ENCODE results near the gene TMA7B. TPM values are rescaled to one million over a fixed set of nuclear protein-coding genes. Genes with fewer than 3 reads are reported as not detected.

The TMA7B gene
- total and polyA plus RNA-seq, 2 of the 4 experiments (the other 2 are of a cell fraction), result not detected

DNA sequence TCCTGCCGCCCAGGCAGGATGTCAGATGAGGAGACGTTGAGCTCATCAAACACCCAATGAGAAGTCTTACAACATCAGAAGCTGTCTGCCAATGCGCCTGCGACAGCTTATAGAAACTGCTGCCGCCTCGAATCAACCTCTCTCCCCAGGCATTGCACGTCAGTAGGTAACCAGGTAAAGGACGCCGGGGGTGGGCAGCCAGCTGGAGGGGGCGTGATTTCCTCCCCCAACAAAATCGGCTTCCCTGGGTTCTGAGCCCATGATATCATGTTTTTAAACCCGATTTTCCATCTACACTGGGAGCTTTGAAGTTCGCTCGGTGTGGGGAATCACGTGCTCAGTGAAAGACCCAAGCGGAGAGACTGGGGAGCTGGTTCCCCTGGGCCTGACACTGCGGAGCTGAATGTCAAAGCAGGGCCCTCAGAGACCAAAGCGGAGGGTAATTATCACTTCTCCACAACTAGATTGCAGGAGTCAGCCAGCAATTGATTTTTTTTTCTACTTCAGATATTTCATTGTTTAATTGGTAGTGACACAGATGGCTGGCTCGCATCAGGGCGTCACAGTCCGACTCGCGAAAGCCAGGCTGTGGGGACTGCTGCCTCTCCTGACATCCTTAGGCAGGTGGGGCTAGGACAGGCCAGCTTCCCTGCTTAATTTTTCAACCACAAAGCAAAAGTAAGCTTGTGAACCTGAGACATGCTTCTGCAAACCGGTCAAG, 49.9 kb downstream of the TMA7B start:
- H3K9me3 ChIP-seq (ENCODE audit: control insufficient read depth, insufficient read depth, low read length), result no peaks in the 10 kb centered on the region
- no peaks in the 10 kb centered on the region for H4K20me1 ChIP-seq (ENCODE audit: insufficient read depth, low read length)
- H4K5ac ChIP-seq (ENCODE audit: low read depth, low read length), result no peak overlapping the region
- no peak overlapping the region for H2AK9ac ChIP-seq (replicated peaks; ENCODE audit: low read depth, low read length, poor library complexity)
- H3K56ac ChIP-seq (ENCODE audit: extremely low read depth, insufficient read depth, low read length), result no peak overlapping the region
- H2AFZ ChIP-seq (replicated peaks; ENCODE audit: low read length, poor library complexity), result no peak overlapping the region
- no peak overlapping the region for H2BK20ac ChIP-seq (ENCODE audit: low read depth, low read length)
- dilution Hi-C loops (cut with HindIII; ENCODE audit: low sequenced_read_pairs, unreplicated experiment) (no loop called here), intact Hi-C loops (cut with micrococcal nuclease) (no loop called here), in situ Hi-C loops (cut with MboI; ENCODE audit: low sequenced_read_pairs) (no loop called here)
- no peak overlapping the region for H3K18ac ChIP-seq (ENCODE audit: low read depth, low read length)
- no TSS peak for BruUV-seq (replicated peaks)
- H3K27me3 ChIP-seq (ENCODE audit: control insufficient read depth, insufficient read depth, low read length), result peaks cover 62% of the 10 kb centered on the region
- no peak overlapping the region for H4K91ac ChIP-seq (ENCODE audit: insufficient read depth, low read depth, low read length)
- no peaks in the 10 kb centered on the region for H3K79me1 ChIP-seq (ENCODE audit: low read depth in 1 of 2, low read length in 2 of 2)
- TF ChIP-seq, protein P1, sequence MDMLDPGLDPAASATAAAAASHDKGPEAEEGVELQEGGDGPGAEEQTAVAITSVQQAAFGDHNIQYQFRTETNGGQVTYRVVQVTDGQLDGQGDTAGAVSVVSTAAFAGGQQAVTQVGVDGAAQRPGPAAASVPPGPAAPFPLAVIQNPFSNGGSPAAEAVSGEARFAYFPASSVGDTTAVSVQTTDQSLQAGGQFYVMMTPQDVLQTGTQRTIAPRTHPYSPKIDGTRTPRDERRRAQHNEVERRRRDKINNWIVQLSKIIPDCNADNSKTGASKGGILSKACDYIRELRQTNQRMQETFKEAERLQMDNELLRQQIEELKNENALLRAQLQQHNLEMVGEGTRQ (IDR thresholded peaks at IDR 0.05; ENCODE audit: low read depth, low read length), result no peak
- TF ChIP-seq RFX5 (IDR thresholded peaks at IDR 0.05; ENCODE audit: low read depth, low read length), result no peak
- no peak for TF ChIP-seq FOS (IDR thresholded peaks at IDR 0.05; ENCODE audit: low read depth, low read length)
- TF ChIP-seq RAD21 (IDR thresholded peaks at IDR 0.05; ENCODE audit: low read length), result no peak
- no peak for TF ChIP-seq POLR2A (IDR thresholded peaks at IDR 0.05; ENCODE audit: low read depth, low read length)
- TF ChIP-seq, protein P2, sequence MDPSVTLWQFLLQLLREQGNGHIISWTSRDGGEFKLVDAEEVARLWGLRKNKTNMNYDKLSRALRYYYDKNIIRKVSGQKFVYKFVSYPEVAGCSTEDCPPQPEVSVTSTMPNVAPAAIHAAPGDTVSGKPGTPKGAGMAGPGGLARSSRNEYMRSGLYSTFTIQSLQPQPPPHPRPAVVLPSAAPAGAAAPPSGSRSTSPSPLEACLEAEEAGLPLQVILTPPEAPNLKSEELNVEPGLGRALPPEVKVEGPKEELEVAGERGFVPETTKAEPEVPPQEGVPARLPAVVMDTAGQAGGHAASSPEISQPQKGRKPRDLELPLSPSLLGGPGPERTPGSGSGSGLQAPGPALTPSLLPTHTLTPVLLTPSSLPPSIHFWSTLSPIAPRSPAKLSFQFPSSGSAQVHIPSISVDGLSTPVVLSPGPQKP (IDR thresholded peaks at IDR 0.05; ENCODE audit: borderline replicate concordance, low read depth, low read length), result no peak
- no peak for TF ChIP-seq SMC3 (IDR thresholded peaks at IDR 0.05; ENCODE audit: low read depth, low read length)
- no peak for TF ChIP-seq NFE2L2 (IDR thresholded peaks at IDR 0.05; ENCODE audit: low read depth, low read length)
- no peak for TF ChIP-seq RCOR1 (IDR thresholded peaks at IDR 0.05; ENCODE audit: insufficient replicate concordance, low read length)
- TF ChIP-seq BHLHE40 (IDR thresholded peaks at IDR 0.05; ENCODE audit: low read depth, low read length), result no peak
- TF ChIP-seq, protein P3, sequence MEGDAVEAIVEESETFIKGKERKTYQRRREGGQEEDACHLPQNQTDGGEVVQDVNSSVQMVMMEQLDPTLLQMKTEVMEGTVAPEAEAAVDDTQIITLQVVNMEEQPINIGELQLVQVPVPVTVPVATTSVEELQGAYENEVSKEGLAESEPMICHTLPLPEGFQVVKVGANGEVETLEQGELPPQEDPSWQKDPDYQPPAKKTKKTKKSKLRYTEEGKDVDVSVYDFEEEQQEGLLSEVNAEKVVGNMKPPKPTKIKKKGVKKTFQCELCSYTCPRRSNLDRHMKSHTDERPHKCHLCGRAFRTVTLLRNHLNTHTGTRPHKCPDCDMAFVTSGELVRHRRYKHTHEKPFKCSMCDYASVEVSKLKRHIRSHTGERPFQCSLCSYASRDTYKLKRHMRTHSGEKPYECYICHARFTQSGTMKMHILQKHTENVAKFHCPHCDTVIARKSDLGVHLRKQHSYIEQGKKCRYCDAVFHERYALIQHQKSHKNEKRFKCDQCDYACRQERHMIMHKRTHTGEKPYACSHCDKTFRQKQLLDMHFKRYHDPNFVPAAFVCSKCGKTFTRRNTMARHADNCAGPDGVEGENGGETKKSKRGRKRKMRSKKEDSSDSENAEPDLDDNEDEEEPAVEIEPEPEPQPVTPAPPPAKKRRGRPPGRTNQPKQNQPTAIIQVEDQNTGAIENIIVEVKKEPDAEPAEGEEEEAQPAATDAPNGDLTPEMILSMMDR (conservative IDR thresholded peaks at IDR 0.05; ENCODE audit: low read depth, low read length), result no peak
- TF ChIP-seq MAFK (IDR thresholded peaks at IDR 0.05; ENCODE audit: low read depth, low read length), result no peak
- TF ChIP-seq CHD1 (IDR thresholded peaks at IDR 0.05; ENCODE audit: low read depth, low read length), result no peak
- TF ChIP-seq MXI1 (IDR thresholded peaks at IDR 0.05; ENCODE audit: borderline replicate concordance, low read depth, low read length), result no peak
- no peak for TF ChIP-seq CEBPB (IDR thresholded peaks at IDR 0.05; ENCODE audit: low read depth, low read length)
- no peak for TF ChIP-seq MAZ (IDR thresholded peaks at IDR 0.05; ENCODE audit: borderline replicate concordance, low read depth, low read length)
- no peak overlapping the region for H2AK5ac ChIP-seq (ENCODE audit: low read depth, low read length)
- no peak overlapping the region for H3K4me2 ChIP-seq (ENCODE audit: low read depth, low read length)
- H3K4me3 ChIP-seq (ENCODE audit: insufficient read depth, low read depth, low read length), result no peak overlapping the region
- 19% methylated on average over 3 of the region's 24 CpGs; no CpG with 5 or more reads in 1 of the 2 experiments for WGBS, 2 experiments (ENCODE audit: extremely low coverage in 2 of 2, insufficient read length in 1 of 2)
- no peaks in the 10 kb centered on the region for H3K9me1 ChIP-seq (ENCODE audit: insufficient read depth, low read length)
- no peak overlapping the region for H2BK120ac ChIP-seq (ENCODE audit: low read depth, low read length)
- no peak overlapping the region for H3K9ac ChIP-seq (ENCODE audit: low read depth, low read length)
- ATAC-seq (ENCODE audit: low read depth) (no peak), DNase-seq (no peak)
- POLR2A ChIA-PET (ENCODE audit: unreplicated experiment), result no interaction called here
- no peaks in the 10 kb centered on the region for H3K4me1 ChIP-seq (ENCODE audit: control insufficient read depth, insufficient read depth, low read length)
- no peak overlapping the region for H3K27ac ChIP-seq (ENCODE audit: insufficient read depth, low read length)
- H3K14ac ChIP-seq (replicated peaks; ENCODE audit: low read depth, low read length), result no peak overlapping the region
- H2BK15ac ChIP-seq (ENCODE audit: low read depth, low read length), result no peak overlapping the region
- H3K36me3 ChIP-seq (ENCODE audit: control insufficient read depth, insufficient read depth, low read length), result no peaks in the 10 kb centered on the region
- CTCF ChIA-PET, result interaction anchor here (0.6 kb wide), 1 partner anchor 253 kb away, joined by 5 read pairs; no protein-coding TSS in a partner anchor
- no peak overlapping the region for H3K4ac ChIP-seq (ENCODE audit: low read depth, low read length)
- H2BK5ac ChIP-seq (ENCODE audit: low read depth, low read length, poor library complexity, severe bottlenecking), result no peak overlapping the region
- no peak overlapping the region for H4K8ac ChIP-seq (ENCODE audit: low read depth in 2 of 2, low read length in 2 of 2)
- H3K23ac ChIP-seq (ENCODE audit: low read depth, low read length), result no peak overlapping the region
